HL-60 (cell line): Measurements from ENCODE around the gene ATE1.

Source experiments
- DNase-seq, 2 experiments: peaks; one replicate each; pipeline ENCODE4 v3.0.0-alpha.2; 2010 to 2020; ENCODE audit warnings: low read depth in 1 of 2, low spot score in 1 of 2
- H3K27ac ChIP-seq: fragments of 250-450 bp; sonication (Bioruptor Pico); replicated peaks from 2 replicates; pipeline ENCODE4 v1.5.1; 2020; ENCODE audit warnings: mild to moderate bottlenecking, moderate library complexity
- H3K27me3 ChIP-seq: fragments of 250-450 bp; sonication (Bioruptor Pico); 2 replicates; pipeline ENCODE4 v1.5.1; 2021; ENCODE audit warnings: mild to moderate bottlenecking, moderate library complexity; ENCODE audit not compliant: insufficient read depth, poor library complexity, severe bottlenecking
- H3K4me3 ChIP-seq: replicated peaks from 2 replicates; pipeline ENCODE4 v1.5.1; 2011; ENCODE audit warnings: mild to moderate bottlenecking, control low read depth, low read length; ENCODE audit not compliant: insufficient read depth
- CTCF ChIP-seq: IDR thresholded peaks from one replicate; pipeline ENCODE4 v1.5.1; 2011; ENCODE audit warnings: low read length, control low read depth, inconsistent platforms; ENCODE audit not compliant: insufficient read depth
- GABPA ChIP-seq: IDR thresholded peaks from 2 replicates; pipeline ENCODE4 v1.6.1; 2012; ENCODE audit warnings: low read depth
- POLR2AphosphoS5 ChIP-seq: IDR thresholded peaks from 2 replicates; pipeline ENCODE4 v1.6.1; 2012; ENCODE audit warnings: low read depth
- REST ChIP-seq: IDR thresholded peaks from 2 replicates; pipeline ENCODE4 v1.6.1; 2012; ENCODE audit warnings: low read depth; ENCODE audit not compliant: insufficient replicate concordance
- SPI1 ChIP-seq: IDR thresholded peaks from 2 replicates; pipeline ENCODE4 v1.6.1; 2012; ENCODE audit warnings: low read depth, mild to moderate bottlenecking, borderline replicate concordance

Gene ATE1

GRCh38 chr10:121836171-121836570, 91.7 kb downstream of the ATE1 start:
- no peak overlapping the region for H3K27ac ChIP-seq

GRCh38 chr10:121835376-121835775, 92.5 kb downstream of the ATE1 start:
- Histone ChIP-seq H3K4me3 (no peak overlapping the region), H3K27ac (no peak overlapping the region), H3K27me3 (no peaks in the 10 kb centered on the region)
- TF ChIP-seq POLR2AphosphoS5 (no peak), REST (no peak), GABPA (no peak), CTCF (no peak), SPI1 (no peak)
- DNase-seq = no peak

More at GRCh38 chr10:121836171-121836570, 91.7 kb downstream of the ATE1 start:
- Histone ChIP-seq H3K4me3 (no peak overlapping the region), H3K27me3 (no peaks in the 10 kb centered on the region)
- no peak for DNase-seq
- TF ChIP-seq POLR2AphosphoS5 = no peak
- TF ChIP-seq GABPA = no peak
- TF ChIP-seq REST = no peak
- no peak for TF ChIP-seq CTCF
- TF ChIP-seq SPI1 = no peak

- H3K27ac ChIP-seq = no peak overlapping the region
- no peak for TF ChIP-seq REST
- no peak for TF ChIP-seq SPI1
- TF ChIP-seq POLR2AphosphoS5 = no peak
- no peak for TF ChIP-seq CTCF
- TF ChIP-seq GABPA = no peak
- H3K4me3 ChIP-seq = no peak overlapping the region
- no peak for DNase-seq
- H3K27me3 ChIP-seq = no peaks in the 10 kb centered on the region
These were observed 93.1 kb downstream of the ATE1 start for GRCh38 chr10:121834757-121835156.
